Measurements from ENCODE around the gene IL36RN.

Gene IL36RN

GRCh38 chr2:113069676-113070605 lies 10.9 kb downstream of the IL36RN start:
- POLR2A ChIA-PET: no interaction called here
- TF ChIP-seq CTBP1 (IDR thresholded peaks at IDR 0.05; ENCODE audit: borderline replicate concordance) (no peak), FOXM1 (IDR thresholded peaks at IDR 0.05; ENCODE audit: borderline replicate concordance) (no peak), SP1 (IDR thresholded peaks at IDR 0.05) (no peak), NFRKB (IDR thresholded peaks at IDR 0.05) (no peak), LEF1 (IDR thresholded peaks at IDR 0.05; ENCODE audit: borderline replicate concordance) (no peak), TARDBP (IDR thresholded peaks at IDR 0.05) (no peak), ZNF384 (IDR thresholded peaks at IDR 0.05) (no peak), BHLHE40 (IDR thresholded peaks at IDR 0.05; ENCODE audit: borderline replicate concordance) (no peak), HDGF (IDR thresholded peaks at IDR 0.05; ENCODE audit: borderline replicate concordance) (no peak), FOXK2 (IDR thresholded peaks at IDR 0.05) (no peak), L3MBTL2 (conservative IDR thresholded peaks at IDR 0.05) (no peak), ELF4 (IDR thresholded peaks at IDR 0.05) (no peak), SUZ12 (IDR thresholded peaks at IDR 0.05) (no peak), ARNT (IDR thresholded peaks at IDR 0.05) (no peak), FOXA1 (IDR thresholded peaks at IDR 0.05) (no peak)
- TF ChIP-seq, protein P1, sequence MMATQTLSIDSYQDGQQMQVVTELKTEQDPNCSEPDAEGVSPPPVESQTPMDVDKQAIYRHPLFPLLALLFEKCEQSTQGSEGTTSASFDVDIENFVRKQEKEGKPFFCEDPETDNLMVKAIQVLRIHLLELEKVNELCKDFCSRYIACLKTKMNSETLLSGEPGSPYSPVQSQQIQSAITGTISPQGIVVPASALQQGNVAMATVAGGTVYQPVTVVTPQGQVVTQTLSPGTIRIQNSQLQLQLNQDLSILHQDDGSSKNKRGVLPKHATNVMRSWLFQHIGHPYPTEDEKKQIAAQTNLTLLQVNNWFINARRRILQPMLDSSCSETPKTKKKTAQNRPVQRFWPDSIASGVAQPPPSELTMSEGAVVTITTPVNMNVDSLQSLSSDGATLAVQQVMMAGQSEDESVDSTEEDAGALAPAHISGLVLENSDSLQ (IDR thresholded peaks at IDR 0.05): no peak
- no peak for DNase-seq (ENCODE audit: extremely low spot score)
- CTCF ChIA-PET: interaction anchor here (0.6 kb wide), 1 partner anchor 10 kb away, joined by 3 read pairs; no protein-coding TSS in a partner anchor

GRCh38 chr2:113070606-113070975 lies 11.6 kb downstream of the IL36RN start:
- TF ChIP-seq NFRKB (IDR thresholded peaks at IDR 0.05) (no peak), L3MBTL2 (conservative IDR thresholded peaks at IDR 0.05) (no peak), FOXA1 (IDR thresholded peaks at IDR 0.05) (no peak), FOXK2 (IDR thresholded peaks at IDR 0.05) (no peak), TARDBP (IDR thresholded peaks at IDR 0.05) (no peak), CTBP1 (IDR thresholded peaks at IDR 0.05; ENCODE audit: borderline replicate concordance) (no peak), LEF1 (IDR thresholded peaks at IDR 0.05; ENCODE audit: borderline replicate concordance) (no peak), HDGF (IDR thresholded peaks at IDR 0.05; ENCODE audit: borderline replicate concordance) (no peak), ARNT (IDR thresholded peaks at IDR 0.05) (no peak), ELF4 (IDR thresholded peaks at IDR 0.05) (no peak), BHLHE40 (IDR thresholded peaks at IDR 0.05; ENCODE audit: borderline replicate concordance) (no peak)
- TF ChIP-seq, protein P1 (IDR thresholded peaks at IDR 0.05): no peak
- DNase-seq (ENCODE audit: extremely low spot score): no peak
- ChIA-PET CTCF (no interaction called here), POLR2A (no interaction called here)

DNA sequence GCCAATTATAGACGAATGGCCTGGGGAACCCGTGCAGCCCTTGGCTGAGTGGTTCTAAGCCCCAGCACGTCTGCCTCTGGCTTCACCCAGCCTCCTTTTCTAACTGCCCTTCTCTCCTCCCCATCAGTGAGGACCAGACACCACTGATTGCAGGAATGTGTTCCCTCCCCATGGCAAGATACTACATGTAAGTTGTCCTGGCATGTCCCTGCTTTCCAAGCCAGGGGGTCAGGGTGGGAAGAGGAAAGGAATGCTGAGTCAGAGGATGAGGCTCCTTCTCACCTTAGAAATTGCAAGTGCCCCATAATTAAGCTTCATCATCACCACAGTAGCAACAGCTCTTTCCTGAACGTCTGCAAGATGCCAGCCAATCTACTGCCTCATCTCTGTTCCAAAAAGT lies 13.6 kb downstream of the IL36RN start:
- ChIA-PET CTCF (no interaction called here), POLR2A (no interaction called here)
- no peak for DNase-seq (ENCODE audit: extremely low spot score)
- TF ChIP-seq HDGF (IDR thresholded peaks at IDR 0.05; ENCODE audit: borderline replicate concordance) (no peak), ZNF384 (IDR thresholded peaks at IDR 0.05) (no peak), FOXK2 (IDR thresholded peaks at IDR 0.05) (no peak), SUZ12 (IDR thresholded peaks at IDR 0.05) (no peak), LEF1 (IDR thresholded peaks at IDR 0.05; ENCODE audit: borderline replicate concordance) (no peak), CTBP1 (IDR thresholded peaks at IDR 0.05; ENCODE audit: borderline replicate concordance) (no peak), FOXA1 (IDR thresholded peaks at IDR 0.05) (no peak), FOXM1 (IDR thresholded peaks at IDR 0.05; ENCODE audit: borderline replicate concordance) (no peak), ARNT (IDR thresholded peaks at IDR 0.05) (no peak), L3MBTL2 (conservative IDR thresholded peaks at IDR 0.05) (no peak), TARDBP (IDR thresholded peaks at IDR 0.05) (no peak), NFRKB (IDR thresholded peaks at IDR 0.05) (no peak), ELF4 (IDR thresholded peaks at IDR 0.05) (no peak), BHLHE40 (IDR thresholded peaks at IDR 0.05; ENCODE audit: borderline replicate concordance) (no peak)
- TF ChIP-seq, protein P1 (IDR thresholded peaks at IDR 0.05): no peak

- no peak for DNase-seq (ENCODE audit: extremely low spot score)
- ChIA-PET POLR2A (no interaction called here), CTCF (no interaction called here)
- TF ChIP-seq LEF1 (IDR thresholded peaks at IDR 0.05; ENCODE audit: borderline replicate concordance) (no peak), FOXA1 (IDR thresholded peaks at IDR 0.05) (no peak), BHLHE40 (IDR thresholded peaks at IDR 0.05; ENCODE audit: borderline replicate concordance) (no peak), L3MBTL2 (conservative IDR thresholded peaks at IDR 0.05) (no peak), SP1 (IDR thresholded peaks at IDR 0.05) (no peak), NFRKB (IDR thresholded peaks at IDR 0.05) (no peak), ZNF384 (IDR thresholded peaks at IDR 0.05) (no peak), SUZ12 (IDR thresholded peaks at IDR 0.05) (no peak), HDGF (IDR thresholded peaks at IDR 0.05; ENCODE audit: borderline replicate concordance) (no peak)
- TF ChIP-seq, protein P1 (IDR thresholded peaks at IDR 0.05): no peak
Observed at GRCh38 chr2:113073325-113073834, 14.4 kb downstream of the IL36RN start.

DNA sequence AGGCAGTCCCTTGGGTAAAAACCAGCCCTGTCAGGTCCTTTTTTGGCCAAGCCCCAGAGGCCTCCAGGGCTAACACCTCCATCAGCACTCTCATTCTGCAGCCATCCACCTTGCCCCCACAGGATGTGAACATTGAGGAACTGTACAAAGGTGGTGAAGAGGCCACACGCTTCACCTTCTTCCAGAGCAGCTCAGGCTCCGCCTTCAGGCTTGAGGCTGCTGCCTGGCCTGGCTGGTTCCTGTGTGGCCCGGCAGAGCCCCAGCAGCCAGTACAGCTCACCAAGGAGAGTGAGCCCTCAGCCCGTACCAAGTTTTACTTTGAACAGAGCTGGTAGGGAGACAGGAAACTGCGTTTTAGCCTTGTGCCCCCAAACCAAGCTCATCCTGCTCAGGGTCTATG lies 16.0 kb downstream of the IL36RN start:
- no peak for DNase-seq (ENCODE audit: extremely low spot score)
- CTCF ChIA-PET: no interaction called here
- POLR2A ChIA-PET: no interaction called here
- TF ChIP-seq BHLHE40 (IDR thresholded peaks at IDR 0.05; ENCODE audit: borderline replicate concordance) (no peak), HDGF (IDR thresholded peaks at IDR 0.05; ENCODE audit: borderline replicate concordance) (no peak), FOXM1 (IDR thresholded peaks at IDR 0.05; ENCODE audit: borderline replicate concordance) (no peak)

Data from HEK293T (cell line).